ENCODE results near the gene SERPINB12.
A peak's percentile ranks its signal among the peaks of the same experiment; 100 is the strongest.

Gene SERPINB12

DNA sequence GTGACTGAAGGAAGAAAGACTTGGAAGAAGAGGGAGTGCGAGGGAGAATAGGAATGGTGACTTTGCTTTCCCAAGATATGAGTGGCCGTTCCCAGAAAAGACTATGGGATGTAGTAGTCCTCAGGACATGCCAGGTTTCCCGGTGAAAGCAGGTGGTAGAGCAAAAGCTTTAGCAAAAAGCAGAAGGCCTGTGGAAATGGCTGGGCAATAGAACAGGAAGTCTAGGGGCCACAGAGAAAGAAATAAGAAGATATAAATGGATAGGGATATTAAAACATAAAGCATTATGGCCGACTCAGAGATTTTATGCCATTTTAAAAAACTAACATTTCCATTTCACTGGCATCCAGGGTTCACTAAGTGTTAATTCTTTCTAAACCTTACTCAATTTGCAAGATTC, 43.8 kb downstream of the SERPINB12 start:
- H3K4me3 ChIP-seq (ENCODE audit: low read length): no peak overlapping the region
- TF ChIP-seq, protein P1, sequence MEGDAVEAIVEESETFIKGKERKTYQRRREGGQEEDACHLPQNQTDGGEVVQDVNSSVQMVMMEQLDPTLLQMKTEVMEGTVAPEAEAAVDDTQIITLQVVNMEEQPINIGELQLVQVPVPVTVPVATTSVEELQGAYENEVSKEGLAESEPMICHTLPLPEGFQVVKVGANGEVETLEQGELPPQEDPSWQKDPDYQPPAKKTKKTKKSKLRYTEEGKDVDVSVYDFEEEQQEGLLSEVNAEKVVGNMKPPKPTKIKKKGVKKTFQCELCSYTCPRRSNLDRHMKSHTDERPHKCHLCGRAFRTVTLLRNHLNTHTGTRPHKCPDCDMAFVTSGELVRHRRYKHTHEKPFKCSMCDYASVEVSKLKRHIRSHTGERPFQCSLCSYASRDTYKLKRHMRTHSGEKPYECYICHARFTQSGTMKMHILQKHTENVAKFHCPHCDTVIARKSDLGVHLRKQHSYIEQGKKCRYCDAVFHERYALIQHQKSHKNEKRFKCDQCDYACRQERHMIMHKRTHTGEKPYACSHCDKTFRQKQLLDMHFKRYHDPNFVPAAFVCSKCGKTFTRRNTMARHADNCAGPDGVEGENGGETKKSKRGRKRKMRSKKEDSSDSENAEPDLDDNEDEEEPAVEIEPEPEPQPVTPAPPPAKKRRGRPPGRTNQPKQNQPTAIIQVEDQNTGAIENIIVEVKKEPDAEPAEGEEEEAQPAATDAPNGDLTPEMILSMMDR (conservative IDR thresholded peaks at IDR 0.05; ENCODE audit: low read length): no peak
- DNase-seq (ENCODE audit: low read depth): no peak

DNA sequence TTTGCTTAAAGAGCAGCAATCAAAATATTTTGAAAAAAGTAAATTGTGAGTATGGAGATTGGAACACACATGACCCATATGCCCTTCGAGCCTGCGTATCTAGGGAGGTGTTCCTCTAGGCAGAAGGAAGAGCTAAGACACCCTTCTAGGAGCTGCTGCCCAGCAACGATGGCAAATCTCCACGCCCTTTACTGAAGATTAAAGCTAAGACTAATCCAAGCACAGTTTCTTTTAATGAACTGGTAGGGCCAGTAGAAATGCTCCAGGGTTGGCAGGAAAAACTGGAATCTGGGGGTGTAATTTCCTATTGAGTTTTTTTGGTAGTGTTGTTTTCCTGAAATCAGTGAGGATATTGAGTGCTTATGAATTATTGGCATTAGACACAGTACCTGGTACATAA, 44.3 kb downstream of the SERPINB12 start:
- DNase-seq (ENCODE audit: low read depth): no peak
- TF ChIP-seq, protein P1 (conservative IDR thresholded peaks at IDR 0.05; ENCODE audit: low read length): no peak
- H3K4me3 ChIP-seq (ENCODE audit: low read length): no peak overlapping the region

DNA sequence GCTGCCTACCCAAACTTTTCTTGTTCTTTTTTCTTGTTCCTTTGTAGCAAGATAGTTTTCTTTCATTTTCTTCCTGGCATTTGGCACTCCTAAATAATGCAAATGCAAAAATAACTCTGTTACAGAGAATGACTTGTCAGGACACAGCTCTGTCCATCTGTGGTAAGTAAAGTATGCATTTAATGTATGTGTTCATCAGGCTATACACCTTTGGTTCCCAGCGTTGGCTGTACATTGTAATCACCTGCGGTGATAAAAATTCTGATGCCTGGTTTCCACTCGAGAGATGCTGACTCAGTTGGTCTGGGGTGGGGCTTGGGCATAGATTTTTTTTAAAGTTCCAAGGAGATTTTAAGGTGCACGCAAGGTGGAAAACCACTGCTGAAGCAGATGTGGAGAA, 44.8 kb downstream of the SERPINB12 start, which contains the start of gene SERPINB13:
SERPINB13 (plus strand) TSS at position 378 of the 400 bp plus-strand sequence. CDS start 1,325 bp downstream, outside the sequence.
- H3K4me3 ChIP-seq (ENCODE audit: low read length): no peak within 1 kb of the TSS
- DNase-seq (ENCODE audit: low read depth): no peak
- TF ChIP-seq, protein P1 (conservative IDR thresholded peaks at IDR 0.05; ENCODE audit: low read length): no peak

DNA sequence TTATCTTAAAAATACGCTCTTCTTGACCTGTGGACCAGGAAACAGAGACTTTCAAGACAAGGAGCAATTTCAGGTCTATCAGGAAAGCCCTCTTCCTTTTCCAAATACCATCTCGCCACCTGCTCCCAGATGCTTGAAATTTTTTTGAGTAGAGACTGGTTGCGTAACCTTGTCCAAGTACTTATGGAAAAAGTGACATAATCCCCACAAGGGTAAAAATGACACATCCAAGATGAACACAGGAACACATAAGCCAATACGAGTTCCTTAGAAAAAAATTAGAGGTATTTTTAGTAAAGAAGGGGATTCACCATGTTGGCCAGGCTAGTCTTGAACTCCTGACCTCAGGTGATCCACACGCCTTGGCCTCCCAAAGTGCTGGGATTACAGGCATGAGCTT, 46.7 kb downstream of the SERPINB12 start:
- no peak overlapping the region for H3K4me3 ChIP-seq (ENCODE audit: low read length)
- DNase-seq (ENCODE audit: low read depth): peak; percentile 9
- TF ChIP-seq, protein P1 (conservative IDR thresholded peaks at IDR 0.05; ENCODE audit: low read length): no peak

DNA sequence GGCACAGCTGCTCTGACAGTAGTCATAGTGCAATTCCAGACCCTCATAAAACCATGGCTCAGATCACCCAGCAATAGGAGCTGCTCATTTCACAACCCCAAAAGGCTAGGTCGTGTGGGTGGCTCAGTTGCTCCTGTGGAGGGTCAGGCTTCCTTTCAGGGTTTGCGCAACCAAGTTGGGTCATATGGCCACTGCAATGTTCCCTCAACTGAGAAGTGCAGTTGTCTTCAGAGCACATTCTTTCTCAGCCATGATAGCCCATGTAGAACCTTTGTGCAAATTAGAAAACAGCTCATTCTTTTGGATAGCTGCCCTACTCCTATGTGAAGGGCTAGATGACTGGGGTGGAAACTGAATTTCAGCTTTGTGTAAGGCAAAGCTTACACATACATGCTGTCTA, 48.2 kb downstream of the SERPINB12 start:
- peak; percentile 15 for DNase-seq (ENCODE audit: low read depth)
- TF ChIP-seq, protein P1 (conservative IDR thresholded peaks at IDR 0.05; ENCODE audit: low read length): no peak
- no peak overlapping the region for H3K4me3 ChIP-seq (ENCODE audit: low read length)

DNA sequence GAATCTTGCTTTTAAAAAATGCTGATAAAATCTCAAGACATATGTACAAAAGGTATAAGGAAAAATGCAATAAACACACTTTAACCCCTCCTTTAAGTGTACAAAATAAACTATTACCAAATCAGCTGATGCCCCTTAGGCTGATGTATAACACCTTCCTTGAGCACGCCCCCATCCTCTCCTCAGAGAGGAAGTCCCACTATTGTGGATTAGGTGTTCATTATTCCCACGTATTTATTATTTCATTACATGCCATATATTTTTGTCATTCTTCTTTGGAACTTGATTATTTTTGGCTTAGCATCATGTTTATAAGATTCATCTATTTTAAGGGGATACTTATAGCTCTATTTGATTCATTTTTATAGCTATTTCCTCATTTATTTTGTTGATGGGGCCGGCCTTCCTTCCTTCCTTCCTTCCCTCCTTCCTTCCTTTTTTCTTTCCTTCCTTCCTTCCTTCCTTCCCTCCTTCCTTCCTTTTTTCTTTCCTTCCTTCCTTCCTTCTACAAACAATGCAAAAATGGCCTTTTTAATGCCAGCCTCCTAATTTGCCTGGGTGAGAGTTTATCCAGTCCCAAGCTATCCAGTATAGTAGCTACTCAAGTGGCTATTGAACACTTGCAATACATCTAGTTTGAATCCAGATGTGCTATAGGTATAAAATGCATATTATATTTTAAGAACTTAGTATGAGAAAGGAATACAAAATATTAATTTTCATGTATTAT, 49.0 kb downstream of the SERPINB12 start:
- TF ChIP-seq, protein P1 (conservative IDR thresholded peaks at IDR 0.05; ENCODE audit: low read length): no peak
- H3K4me3 ChIP-seq (ENCODE audit: low read length): no peak overlapping the region
- no peak for DNase-seq (ENCODE audit: low read depth)

DNA sequence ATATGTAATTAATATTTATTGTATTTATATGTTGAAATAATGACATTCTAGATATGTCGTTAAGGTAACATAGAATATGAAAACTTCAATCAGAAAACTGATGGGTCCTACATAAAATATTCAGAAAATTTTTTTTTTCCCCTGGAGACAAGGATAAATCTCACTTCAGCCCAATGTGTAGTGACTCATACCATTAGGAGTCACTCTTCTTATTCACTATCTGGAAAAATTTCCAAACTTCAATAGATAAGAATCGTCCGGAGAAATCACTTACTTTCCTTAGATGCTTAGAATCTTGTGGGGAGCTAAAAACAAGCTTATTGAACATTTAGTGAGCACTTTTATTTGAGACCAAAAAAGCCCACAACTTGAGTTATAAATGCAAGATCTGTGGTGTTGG, 49.6 kb downstream of the SERPINB12 start:
- TF ChIP-seq, protein P1 (conservative IDR thresholded peaks at IDR 0.05; ENCODE audit: low read length): no peak
- H3K4me3 ChIP-seq (ENCODE audit: low read length): no peak overlapping the region
- DNase-seq (ENCODE audit: low read depth): no peak
